ENCODE measurements around the gene PSTPIP1. TPM values are rescaled to one million over a fixed set of nuclear protein-coding genes. Genes with fewer than 3 reads are reported as not detected.

Gene PSTPIP1
- total and polyA plus RNA-seq, 2 of the 13 experiments (the other 11 are each of a cell fraction or from before 2014, with no cell fraction given) = 4.4 to 8.7 TPM

GRCh38 chr15:77070180-77070494 lies 75.2 kb downstream of the PSTPIP1 start (continued):
- no peak for TF ChIP-seq DNMT3B (CRISPR knock-in tag; conservative IDR thresholded peaks at IDR 0.05)
- no peak for TF ChIP-seq ZBTB3 (CRISPR knock-in tag; IDR thresholded peaks at IDR 0.05; ENCODE audit: borderline replicate concordance, low read depth)
- TF ChIP-seq AKNA (CRISPR knock-in tag; IDR thresholded peaks at IDR 0.05; ENCODE audit: borderline replicate concordance) = 0 out of 2 replicates have a peak, but pooled peaks have one; percentile 19
- no peak for TF ChIP-seq AKAP8 (CRISPR knock-in tag; IDR thresholded peaks at IDR 0.05)
- TF ChIP-seq NBN (conservative IDR thresholded peaks at IDR 0.05) = no peak
- TF ChIP-seq FOXA3 (CRISPR knock-in tag; IDR thresholded peaks at IDR 0.05) = no peak
- TF ChIP-seq PAF1 (CRISPR knock-in tag; IDR thresholded peaks at IDR 0.05) = no peak
- TF ChIP-seq JUNB (CRISPR knock-in tag; IDR thresholded peaks at IDR 0.05; ENCODE audit: borderline replicate concordance) = no peak
- TF ChIP-seq PHF20 (CRISPR knock-in tag; IDR thresholded peaks at IDR 0.05) = no peak
- no peak for TF ChIP-seq ZNF749 (CRISPR knock-in tag; IDR thresholded peaks at IDR 0.05; ENCODE audit: borderline replicate concordance)
- TF ChIP-seq NFYC (CRISPR knock-in tag; IDR thresholded peaks at IDR 0.05) = no peak
- no peak for TF ChIP-seq ZFAT (CRISPR knock-in tag; conservative IDR thresholded peaks at IDR 0.05)
- TF ChIP-seq NFAT5 (CRISPR knock-in tag; IDR thresholded peaks at IDR 0.05) = no peak
- no peak for TF ChIP-seq ZNF451 (CRISPR knock-in tag; IDR thresholded peaks at IDR 0.05)
- TF ChIP-seq ZBTB7B (CRISPR knock-in tag; IDR thresholded peaks at IDR 0.05) = no peak
- 0 out of 2 replicates have a peak, but pooled peaks have one; percentile 5 for TF ChIP-seq ZNF501 (CRISPR knock-in tag; IDR thresholded peaks at IDR 0.05)
- no peak for TF ChIP-seq STAT5B (CRISPR knock-in tag; IDR thresholded peaks at IDR 0.05)
- no peak for TF ChIP-seq HDAC1 (CRISPR knock-in tag; IDR thresholded peaks at IDR 0.05)
- no peak for TF ChIP-seq DMTF1 (CRISPR knock-in tag; IDR thresholded peaks at IDR 0.05)
- 0 out of 2 replicates have a peak, but pooled peaks have one; percentile 32 for TF ChIP-seq ZNF264 (CRISPR knock-in tag; IDR thresholded peaks at IDR 0.05)
- TF ChIP-seq ZFX (CRISPR knock-in tag; IDR thresholded peaks at IDR 0.05; ENCODE audit: low read depth) = no peak

Data from HepG2 (cell line).